HCT116 (cell line): Measurements from ENCODE around the gene OR6J1. TPM values are rescaled to one million over a fixed set of nuclear protein-coding genes. Genes with fewer than 3 reads are reported as not detected.

ENCODE experiments used
- ATAC-seq: fragments of 200-7000 bp; cut with Tn5 transposase; 2 replicates; pipeline ENCODE4 v1.9.1; 2020; ENCODE audit warnings: mild to moderate bottlenecking, moderate library complexity
- BruUV-seq: library from RNA; stranded (reverse); fragments of 400-500 nt; replicated peaks from 2 replicates; lab custom pipeline; 2021; lab: Mats Ljungman, UMichigan
- CTCF ChIA-PET: fragments of 300-600 bp; sonication (Branson Sonifier 250); formaldehyde crosslinking; loops from one replicate; lab custom pipeline; 2021; ENCODE audit warnings: antibody characterized with exemption; lab: Charles Lee
- POLR2A ChIA-PET: fragments of 300-600, 350-600 bp; sonication (Branson Sonifier 250); formaldehyde crosslinking; loops from one replicate; lab custom pipeline; 2021; ENCODE audit warnings: antibody characterized with exemption; lab: Charles Lee
- RAD21 ChIA-PET, 2 experiments: fragments of 300-600 bp; sonication (Branson Sonifier 250); formaldehyde crosslinking; loops; one replicate each; lab custom pipeline; 2023; ENCODE audit warnings: low total read pairs in 2 of 2; ENCODE audit not compliant: uncharacterized antibody in 2 of 2, unreplicated experiment in 2 of 2, low non-redundant PET in 1 of 2; lab: Charles Lee
- DNase-seq: peaks from one replicate; pipeline ENCODE4 v3.0.0-alpha.2; 2010; ENCODE audit warnings: low read depth, low spot score
- H2AFZ ChIP-seq: fragments of 200-600 bp; shearing (Covaris generic), sonication (generic); 2 replicates; pipeline ENCODE4 v1.6.1; 2017; ENCODE audit warnings: low read depth, mixed run types, mixed read lengths, antibody characterized with exemption, low read length; ENCODE audit not compliant: poor library complexity, severe bottlenecking
- H3K27ac ChIP-seq: 2 replicates; pipeline ENCODE4 v1.5.1; 2012; ENCODE audit warnings: low read depth, low read length
- H3K27me3 ChIP-seq: fragments of 200-600 bp; sonication (generic); 2 replicates; pipeline ENCODE4 v1.6.1; 2016; ENCODE audit warnings: mixed run types, low read length, mixed read lengths; ENCODE audit not compliant: insufficient read depth
- H3K36me3 ChIP-seq, 2 experiments: fragments of 200-500 bp in 1 of 2; fragments of 200-600 bp in 1 of 2; sonication (Bioruptor generic) in 1 of 2; sonication (generic) in 1 of 2; 2 replicates each; pipeline versions ENCODE4 v1.5.1 to v1.6.1; 2014 to 2016; ENCODE audit warnings: low read length in 2 of 2, inconsistent platforms in 1 of 2, mixed read lengths in 1 of 2, mixed run types in 1 of 2; ENCODE audit not compliant: insufficient read depth in 2 of 2, control insufficient read depth in 1 of 2
- H3K4me1 ChIP-seq, 2 experiments: fragments of 200-600 bp in 1 of 2; sonication (generic) in 1 of 2; 2 replicates each; pipeline versions ENCODE4 v1.5.1 to v1.6.1; 2012 to 2017; ENCODE audit warnings: low read length in 2 of 2, inconsistent platforms in 1 of 2, mild to moderate bottlenecking in 1 of 2, mixed read lengths in 1 of 2, mixed run types in 1 of 2, moderate library complexity in 1 of 2; ENCODE audit not compliant: insufficient read depth in 2 of 2, control insufficient read depth in 1 of 2
- H3K4me2 ChIP-seq: fragments of 200-600 bp; sonication (generic); 2 replicates; pipeline ENCODE4 v1.6.1; 2017; ENCODE audit warnings: mixed run types, low read length, mixed read lengths
- H3K4me3 ChIP-seq, 2 experiments: fragments of 200-600 bp in 1 of 2; sonication (generic) in 1 of 2; replicated peaks in 1 of 2; 2 replicates each; pipeline ENCODE4 v1.5.1; 2011 to 2016; ENCODE audit warnings: low read length in 2 of 2, control low read depth in 1 of 2, low read depth in 1 of 2, mild to moderate bottlenecking in 1 of 2, mixed read lengths in 1 of 2, mixed run types in 1 of 2
- H3K79me2 ChIP-seq: fragments of 200-600 bp; sonication (generic); 2 replicates; pipeline ENCODE4 v1.6.1; 2017; ENCODE audit warnings: mild to moderate bottlenecking, mixed run types, low read length, moderate library complexity, mixed read lengths; ENCODE audit not compliant: insufficient read depth
- H3K9ac ChIP-seq: fragments of 200-600 bp; sonication (generic); 2 replicates; pipeline ENCODE4 v1.6.1; 2016; ENCODE audit warnings: low read length, mixed read lengths
- H3K9me2 ChIP-seq: fragments of 200-600 bp; sonication (generic), shearing (Covaris generic); 2 replicates; pipeline ENCODE4 v1.6.1; 2017; ENCODE audit warnings: mixed run types, mild to moderate bottlenecking, moderate library complexity; ENCODE audit not compliant: insufficient read depth
- H3K9me3 ChIP-seq, 2 experiments: fragments of 200-500 bp in 1 of 2; fragments of 200-600 bp in 1 of 2; sonication (Bioruptor generic) in 1 of 2; sonication (generic) in 1 of 2; 2 replicates each; pipeline ENCODE4 v1.6.1; 2014 to 2017; ENCODE audit warnings: low read length in 2 of 2, mixed read lengths in 2 of 2, inconsistent platforms in 1 of 2, low read depth in 1 of 2, mild to moderate bottlenecking in 1 of 2, mixed run types in 1 of 2, moderate library complexity in 1 of 2; ENCODE audit not compliant: control insufficient read depth in 1 of 2, insufficient read depth in 1 of 2
- H4K20me1 ChIP-seq: fragments of 200-600 bp; sonication (generic), shearing (Covaris generic); 2 replicates; pipeline ENCODE4 v1.6.1; 2017; ENCODE audit warnings: mixed run types, mild to moderate bottlenecking, moderate library complexity; ENCODE audit not compliant: insufficient read depth
- CBX3 ChIP-seq: IDR thresholded peaks from 2 replicates; pipeline ENCODE4 v1.6.1; 2012; ENCODE audit warnings: low read depth
- CEBPB ChIP-seq: IDR thresholded peaks from 2 replicates; pipeline ENCODE4 v1.6.1; 2012; ENCODE audit warnings: low read depth
- EZH2phosphoT487 ChIP-seq: fragments of 200-600 bp; IDR thresholded peaks from 2 replicates; pipeline ENCODE4 v1.6.1; 2018; ENCODE audit warnings: antibody characterized with exemption, borderline replicate concordance
- FOSL1 ChIP-seq: IDR thresholded peaks from 2 replicates; pipeline ENCODE4 v1.6.1; 2012; ENCODE audit warnings: low read depth
- JUND ChIP-seq: IDR thresholded peaks from 2 replicates; pipeline ENCODE4 v1.6.1; 2012
- MAX ChIP-seq: IDR thresholded peaks from 2 replicates; pipeline ENCODE4 v1.6.1; 2012
- POLR2A ChIP-seq: IDR thresholded peaks from 2 replicates; pipeline ENCODE4 v1.7.0; 2011; ENCODE audit warnings: borderline replicate concordance; ENCODE audit not compliant: insufficient read depth, insufficient read length; ENCODE audit errors: extremely low read depth
- POLR2AphosphoS5 ChIP-seq: IDR thresholded peaks from 2 replicates; pipeline ENCODE4 v1.6.1; 2011; ENCODE audit warnings: mild to moderate bottlenecking, low read depth, low read length, moderate library complexity
- SP1 ChIP-seq: IDR thresholded peaks from 2 replicates; pipeline ENCODE4 v1.6.1; 2012; ENCODE audit warnings: low read depth
- TCF7L2 ChIP-seq: IDR thresholded peaks from 2 replicates; pipeline ENCODE4 v1.7.0; 2011; ENCODE audit warnings: borderline replicate concordance, inconsistent platforms; ENCODE audit not compliant: insufficient read depth, insufficient read length; ENCODE audit errors: extremely low read depth
- ZFX ChIP-seq: fragments of 450-650 bp; IDR thresholded peaks from 2 replicates; pipeline ENCODE4 v1.6.1; 2017
- ZNF274 ChIP-seq: fragments of 200-500 bp; sonication (Bioruptor generic); IDR thresholded peaks from 2 replicates; pipeline ENCODE4 v1.6.1; 2014; ENCODE audit warnings: mild to moderate bottlenecking, low read depth, low read length, inconsistent platforms
- intact Hi-C: fragments of 100-400 bp; cut with micrococcal nuclease; formaldehyde crosslinking; loops from 2 replicates; pipeline ENCODE4 v1.10.0; 2022
- total RNA-seq: library from RNA; stranded (reverse); gene quantifications from one replicate; pipeline ENCODE4 v1.2.1, GENCODE V29; 2021; ENCODE audit not compliant: unreplicated experiment

OR6J1 gene
- total RNA-seq, 1 experiment from 2014 or later = not detected

- no peak for TF ChIP-seq EZH2phosphoT487
- no peak for TF ChIP-seq POLR2A
- no peak for TF ChIP-seq CEBPB
- TF ChIP-seq POLR2AphosphoS5 = no peak
Observed at GRCh38 chr14:22648506-22648905, 4.4 kb upstream of the OR6J1 start (continued).

DNA sequence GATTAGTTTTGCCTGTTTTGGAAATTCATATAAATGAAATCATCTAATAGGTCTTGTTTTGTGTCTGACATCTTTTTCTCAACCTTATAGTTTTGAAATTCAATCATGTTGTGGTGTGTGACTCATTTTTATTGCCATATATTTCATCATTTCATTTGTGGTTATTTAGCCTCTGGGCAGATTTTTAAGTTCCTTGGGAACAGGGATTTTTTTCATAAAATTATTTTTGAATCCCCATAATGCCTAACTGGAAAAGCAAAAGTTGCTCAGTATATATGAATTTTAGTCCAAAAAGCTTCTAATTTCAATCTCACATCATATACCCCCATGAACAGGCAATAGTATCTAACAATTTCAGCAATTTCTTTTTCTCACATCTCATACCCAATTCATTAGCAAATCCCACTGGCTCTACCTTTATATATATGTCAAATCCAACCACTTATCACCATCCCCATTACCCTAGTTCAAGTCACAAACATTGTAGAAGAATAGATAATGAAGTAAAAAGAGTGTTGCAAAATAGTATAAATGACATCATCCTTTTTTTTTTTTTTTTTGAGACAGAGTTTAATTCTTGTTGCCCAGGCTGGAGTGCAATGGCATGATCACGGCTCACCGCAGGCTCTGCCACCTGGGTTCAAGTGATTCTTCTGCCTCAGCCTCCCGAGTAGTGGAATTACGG is 2.6 kb upstream of the OR6J1 start:
- no TSS peak for BruUV-seq
- TF ChIP-seq CBX3 = no peak
- no peak for TF ChIP-seq TCF7L2
- TF ChIP-seq MAX = no peak
- peak; percentile 60 for TF ChIP-seq FOSL1
- TF ChIP-seq CEBPB = peak; percentile 90
- TF ChIP-seq ZNF274 = no peak
- TF ChIP-seq JUND = peak; percentile 47
- 0 out of 2 replicates have a peak, but pooled peaks have one; percentile 21 for TF ChIP-seq SP1
- no peak for TF ChIP-seq ZFX
- TF ChIP-seq, all 23 proteins: peak for 4
- CTCF ChIA-PET = interaction anchor here (1.0 to 1.9 kb wide), 4 partner anchors 57 to 87 kb away, joined by 3 to 12 read pairs (median 4); no protein-coding TSS in a partner anchor

More for the DNA sequence above, 2.6 kb upstream of the OR6J1 start:
- Histone ChIP-seq H3K4me3 (no peak overlapping the region), H3K4me1 (peaks cover 5 to 17% of the 10 kb centered on the region in 2 experiments; a peak in 2 of 4 replicates), H3K9me3 (no peaks in the 10 kb centered on the region), H3K9me2 (no peaks in the 10 kb centered on the region), H3K27ac (no peak overlapping the region), H3K9ac (no peak overlapping the region), H3K36me3 (no peaks in the 10 kb centered on the region), H4K20me1 (no peaks in the 10 kb centered on the region), H3K27me3 (no peaks in the 10 kb centered on the region), H3K79me2 (no peaks in the 10 kb centered on the region), H3K4me2 (peak overlapping the region; percentile 1; the same call in 1 of the 2 replicates), H2AFZ (no peak overlapping the region)
- intact Hi-C loops = no loop called here
- POLR2A ChIA-PET = no interaction called here
- RAD21 ChIA-PET = no interaction called here
- ATAC-seq (no peak), DNase-seq (no peak)
